Tibial nerve (tissue), 4 donors: Measurements from ENCODE around the gene POLR3GL. TPM values are rescaled to one million over a fixed set of nuclear protein-coding genes. Genes with fewer than 3 reads are reported as not detected.

ENCODE experiments used
- DNase-seq, 2 donors: peaks; one replicate each; pipeline ENCODE4 v3.0.0-alpha.2; 2019; ENCODE audit warnings: low spot score in 2 of 2
- H3K27ac ChIP-seq, 4 donors: fragments of 200-600 bp; sonication (generic) in 3 of 4; one replicate each; pipeline ENCODE4 v1.5.1; 2017 to 2019; ENCODE audit warnings: mild to moderate bottlenecking in 1 of 4
- H3K27me3 ChIP-seq, 2 donors: fragments of 200-600 bp; sonication (generic) in 1 of 2; one replicate each; pipeline versions ENCODE4 v1.5.1 to v1.6.0; 2017 to 2019
- H3K36me3 ChIP-seq, 3 donors: fragments of 200-600 bp; sonication (generic); one replicate each; pipeline ENCODE4 v1.5.1; 2018 to 2019
- H3K4me1 ChIP-seq, 4 donors: fragments of 200-600 bp; sonication (generic) in 3 of 4; one replicate each; pipeline ENCODE4 v1.5.1; 2017 to 2019
- H3K4me3 ChIP-seq, 4 donors: fragments of 200-600 bp; sonication (generic) in 3 of 4; one replicate each; pipeline ENCODE4 v1.5.1; 2017 to 2019; ENCODE audit warnings: mild to moderate bottlenecking in 1 of 4, moderate library complexity in 1 of 4
- H3K9me3 ChIP-seq, 4 donors: fragments of 200-600 bp; sonication (generic) in 3 of 4; one replicate each; pipeline ENCODE4 v1.5.1; 2017 to 2019
- CTCF ChIP-seq, 5 experiments: fragments of 200-600 bp in 3 of 5; fragments of 450-650 bp in 2 of 5; sonication (generic) in 3 of 5; IDR thresholded peaks; one replicate each; pipeline ENCODE4 v1.5.1; 2016 to 2019; ENCODE audit warnings: antibody characterized with exemption in 5 of 5, mild to moderate bottlenecking in 3 of 5, moderate library complexity in 2 of 5
- EP300 ChIP-seq, 2 donors: sonication (generic); formaldehyde crosslinking; IDR thresholded peaks; one replicate each; pipeline ENCODE4 v1.6.1; 2017; ENCODE audit warnings: antibody characterized with exemption in 2 of 2, mild to moderate bottlenecking in 1 of 2
- POLR2A ChIP-seq, 2 donors: fragments of 450-650 bp; IDR thresholded peaks; one replicate each; pipeline ENCODE4 v1.6.1; 2017; ENCODE audit warnings: antibody characterized with exemption in 2 of 2, mild to moderate bottlenecking in 2 of 2, moderate library complexity in 2 of 2
- WGBS, 2 donors: methylation state at CpG; one replicate each; pipeline ENCODE4 v1.1.5; 2018; 5-methylcytosine and 5-hydroxymethylcytosine counted together
- total RNA-seq, 4 donors: library from RNA; depleted of rRNA; stranded (reverse); fragments of >200 nt; gene quantifications; one replicate each; pipeline ENCODE4 v1.1.0, GENCODE V29; 2016

POLR3GL gene
- total RNA-seq, 4 donors from 2014 or later = 20.1 to 33.1 (median 28.9) TPM

- DNase-seq = no peak
- Histone ChIP-seq H3K27ac (peak overlapping the region; percentile 54 to 99 (median 93)), H3K27me3 (no peaks in the 10 kb centered on the region), H3K36me3 (no peaks in the 10 kb centered on the region), H3K4me3 (no peak overlapping the region), H3K9me3 (no peaks in the 10 kb centered on the region), H3K4me1 (peaks cover 0 to 92% (median 70%) of the 10 kb centered on the region in 4 donors)
- TF ChIP-seq EP300 (IDR thresholded peaks at IDR 0.05) (peak in 1 of 2 donors; percentile 69), POLR2A (IDR thresholded peaks at IDR 0.05) (no peak), CTCF (IDR thresholded peaks at IDR 0.05) (no peak)
- 52 to 66% methylated on average over 6 of the region's 6 CpGs for WGBS, 2 donors
These were observed 17.7 kb downstream of the POLR3GL start for GRCh38 chr1:145982010-145982723.

- Histone ChIP-seq H3K27ac (peak overlapping the region; percentile 54 to 99 (median 93)), H3K4me1 (peaks cover 0 to 89% (median 60%) of the 10 kb centered on the region in 4 donors), H3K4me3 (no peak overlapping the region), H3K27me3 (no peaks in the 10 kb centered on the region), H3K9me3 (no peaks in the 10 kb centered on the region), H3K36me3 (no peaks in the 10 kb centered on the region)
- no peak for DNase-seq
- peak in 1 of 2 donors; percentile 17 for TF ChIP-seq EP300 (IDR thresholded peaks at IDR 0.05)
- no peak for TF ChIP-seq POLR2A (IDR thresholded peaks at IDR 0.05)
- 81 to 97% methylated on average over 1 of the region's 1 CpG for WGBS, 2 donors
These were observed 18.8 kb downstream of the POLR3GL start for GRCh38 chr1:145983206-145983675.

GRCh38 chr1:145983960-145984830, 19.7 kb downstream of the POLR3GL start:
- Histone ChIP-seq H3K4me1 (peaks cover 0 to 79% (median 53%) of the 10 kb centered on the region in 4 donors), H3K27me3 (no peaks in the 10 kb centered on the region), H3K9me3 (no peaks in the 10 kb centered on the region), H3K27ac (peak overlapping the region; percentile 54 to 99 (median 85)), H3K4me3 (no peak overlapping the region), H3K36me3 (no peaks in the 10 kb centered on the region)
- no peak for DNase-seq
- no peak for TF ChIP-seq CTCF (IDR thresholded peaks at IDR 0.05)
- TF ChIP-seq POLR2A (IDR thresholded peaks at IDR 0.05) = no peak
- no peak for TF ChIP-seq EP300 (IDR thresholded peaks at IDR 0.05)
- WGBS, 2 donors = 91 to 93% methylated on average over 12 of the region's 12 CpGs

GRCh38 chr1:145985129-145985501, 20.6 kb downstream of the POLR3GL start:
- Histone ChIP-seq H3K4me3 (peak overlapping the region in 1 of 4 donors; percentile 34), H3K9me3 (no peaks in the 10 kb centered on the region), H3K36me3 (no peaks in the 10 kb centered on the region), H3K4me1 (peaks cover 0 to 76% (median 49%) of the 10 kb centered on the region in 4 donors), H3K27ac (peak overlapping the region; percentile 67 to 99 (median 85)), H3K27me3 (no peaks in the 10 kb centered on the region)
- 52 to 55% methylated on average over 2 of the region's 2 CpGs for WGBS, 2 donors
- no peak for DNase-seq
- TF ChIP-seq CTCF (IDR thresholded peaks at IDR 0.05) (no peak), EP300 (IDR thresholded peaks at IDR 0.05) (no peak), POLR2A (IDR thresholded peaks at IDR 0.05) (no peak)

GRCh38 chr1:145985502-145986439, 21.3 kb downstream of the POLR3GL start:
- WGBS, 2 donors = 40% methylated on average over 15 of the region's 15 CpGs
- peaks cover 0 to 76% (median 48%) of the 10 kb centered on the region in 4 donors for H3K4me1 ChIP-seq
- H3K27ac ChIP-seq = peak overlapping the region; percentile 67 to 99 (median 85)
- peak in 1 of 2 donors; percentile 69 for DNase-seq
- H3K4me3 ChIP-seq = peak overlapping the region in 1 of 4 donors; percentile 34
- H3K27me3 ChIP-seq = no peaks in the 10 kb centered on the region
- no peaks in the 10 kb centered on the region for H3K36me3 ChIP-seq
- H3K9me3 ChIP-seq = no peaks in the 10 kb centered on the region
- TF ChIP-seq EP300 (IDR thresholded peaks at IDR 0.05) (peak in 1 of 2 donors; percentile 51), CTCF (IDR thresholded peaks at IDR 0.05) (no peak), POLR2A (IDR thresholded peaks at IDR 0.05) (peak in 1 of 2 donors; percentile 8)
